Tibial nerve (tissue), 4 donors: ENCODE data around the gene SOX5.

Experiments used
- CTCF ChIP-seq, 5 experiments: fragments of 200-600 bp in 3 of 5; fragments of 450-650 bp in 2 of 5; sonication (generic) in 3 of 5; IDR thresholded peaks; one replicate each; pipeline ENCODE4 v1.5.1; 2016 to 2019; ENCODE audit warnings: antibody characterized with exemption in 5 of 5, mild to moderate bottlenecking in 3 of 5, moderate library complexity in 2 of 5
- EP300 ChIP-seq, 2 donors: sonication (generic); formaldehyde crosslinking; IDR thresholded peaks; one replicate each; pipeline ENCODE4 v1.6.1; 2017; ENCODE audit warnings: antibody characterized with exemption in 2 of 2, mild to moderate bottlenecking in 1 of 2
- POLR2A ChIP-seq, 2 donors: fragments of 450-650 bp; IDR thresholded peaks; one replicate each; pipeline ENCODE4 v1.6.1; 2017; ENCODE audit warnings: antibody characterized with exemption in 2 of 2, mild to moderate bottlenecking in 2 of 2, moderate library complexity in 2 of 2

GRCh38 chr12:23648546-23648945 is 300.9 kb downstream of the SOX5 start:
- TF ChIP-seq CTCF (IDR thresholded peaks at IDR 0.05) (no peak), EP300 (IDR thresholded peaks at IDR 0.05) (no peak), POLR2A (IDR thresholded peaks at IDR 0.05) (no peak)
